HEK293 (cell line): ENCODE measurements around the gene C2orf80.
"Not testable (repeated sequence)": the region's sequence is repeated elsewhere in the genome, so short reads cannot be mapped to it uniquely, and the experiment has no call there.

Source experiments
- CTCF ChIA-PET: fragments of 350-600 bp; formaldehyde crosslinking; extraction: SDS; loops from one replicate; lab custom pipeline; 2021; ENCODE audit warnings: antibody characterized with exemption; lab: Yijun Ruan, JAX
- POLR2A ChIA-PET: fragments of 300-600 bp; formaldehyde crosslinking; extraction: SDS; loops from one replicate; lab custom pipeline; 2020; ENCODE audit warnings: antibody characterized with exemption, inconsistent platforms; lab: Yijun Ruan, JAX
- H3K27ac ChIP-seq: fragments of 200-500 bp; sonication (Bioruptor generic); 2 replicates; pipeline ENCODE4 v1.5.1; 2014; ENCODE audit warnings: low read depth, low read length, control low read depth, inconsistent platforms; ENCODE audit errors: extremely low read depth
- H3K36me3 ChIP-seq, 2 experiments: fragments of 200-500 bp in 1 of 2; sonication (Bioruptor generic) in 1 of 2; 1 replicate in 1 of 2; 2 replicates in 1 of 2; pipeline ENCODE4 v1.5.1; 2014 to 2017; ENCODE audit warnings: inconsistent platforms in 2 of 2, low read length in 2 of 2; ENCODE audit not compliant: control insufficient read depth in 2 of 2, insufficient read depth in 1 of 2
- H3K4me1 ChIP-seq: fragments of 200-500 bp; sonication (Bioruptor generic); 2 replicates; pipeline ENCODE4 v1.5.1; 2014; ENCODE audit warnings: mild to moderate bottlenecking, low read length, inconsistent platforms; ENCODE audit not compliant: control insufficient read depth, insufficient read depth
- H3K4me3 ChIP-seq: 2 replicates; pipeline ENCODE4 v1.5.1; 2011; ENCODE audit warnings: low read depth, mild to moderate bottlenecking, control low read depth, low read length, moderate library complexity
- H3K9me3 ChIP-seq: fragments of 200-500 bp; sonication (Bioruptor generic); 2 replicates; pipeline ENCODE4 v1.5.1; 2014; ENCODE audit warnings: low read depth, low read length, inconsistent platforms; ENCODE audit not compliant: control insufficient read depth, insufficient read depth
- GLIS2 ChIP-seq: fragments of 450-650 bp; formaldehyde crosslinking; IDR thresholded peaks from 2 replicates; pipeline ENCODE4 v1.5.1; 2016; ENCODE audit warnings: missing biosample characterization, missing genetic modification characterization
- RBAK ChIP-seq: fragments of 450-650 bp; formaldehyde crosslinking; IDR thresholded peaks from 2 replicates; pipeline ENCODE4 v1.5.1; 2016; ENCODE audit warnings: missing biosample characterization, missing genetic modification characterization
- SCRT2 ChIP-seq: fragments of 450-650 bp; formaldehyde crosslinking; IDR thresholded peaks from 2 replicates; pipeline ENCODE4 v1.5.1; 2016; ENCODE audit warnings: missing biosample characterization, missing genetic modification characterization
- SETDB1 ChIP-seq: IDR thresholded peaks from one replicate; pipeline ENCODE4 v1.6.1; 2017; ENCODE audit warnings: mild to moderate bottlenecking, low read length, moderate library complexity, mixed read lengths; ENCODE audit not compliant: insufficient read length
- ZIC2 ChIP-seq: fragments of 450-650 bp; formaldehyde crosslinking; IDR thresholded peaks from 2 replicates; pipeline ENCODE4 v1.5.1; 2016; ENCODE audit warnings: missing biosample characterization, missing genetic modification characterization
- ZNF174 ChIP-seq: fragments of 450-650 bp; formaldehyde crosslinking; IDR thresholded peaks from 2 replicates; pipeline ENCODE4 v1.5.0; 2017; ENCODE audit warnings: missing biosample characterization, mild to moderate bottlenecking, missing genetic modification characterization
- ZNF223 ChIP-seq: fragments of 450-650 bp; formaldehyde crosslinking; IDR thresholded peaks from 2 replicates; pipeline ENCODE4 v1.5.1; 2016; ENCODE audit warnings: missing biosample characterization, missing genetic modification characterization
- ZNF23 ChIP-seq: fragments of 450-650 bp; formaldehyde crosslinking; IDR thresholded peaks from 2 replicates; pipeline ENCODE4 v1.5.1; 2016; ENCODE audit warnings: missing biosample characterization, missing genetic modification characterization, borderline replicate concordance
- ZNF366 ChIP-seq: fragments of 450-650 bp; formaldehyde crosslinking; conservative IDR thresholded peaks from 2 replicates; pipeline ENCODE4 v1.5.1; 2016; ENCODE audit warnings: missing biosample characterization, missing genetic modification characterization
- ZNF529 ChIP-seq: fragments of 450-650 bp; formaldehyde crosslinking; IDR thresholded peaks from 2 replicates; pipeline ENCODE4 v1.5.1; 2017; ENCODE audit warnings: missing genetic modification characterization, missing biosample characterization; ENCODE audit not compliant: insufficient replicate concordance
- ZNF571 ChIP-seq: fragments of 450-650 bp; formaldehyde crosslinking; IDR thresholded peaks from 2 replicates; pipeline ENCODE4 v1.5.0; 2017; ENCODE audit warnings: missing biosample characterization, missing genetic modification characterization
- ZNF596 ChIP-seq: fragments of 450-650 bp; IDR thresholded peaks from 2 replicates; pipeline ENCODE4 v1.5.0; 2018; ENCODE audit warnings: missing biosample characterization, mild to moderate bottlenecking, missing genetic modification characterization, moderate library complexity
- ZNF626 ChIP-seq: fragments of 450-650 bp; sonication (Bioruptor Pico); formaldehyde crosslinking; IDR thresholded peaks from 2 replicates; pipeline ENCODE4 v1.5.1; 2018; ENCODE audit warnings: missing biosample characterization, missing genetic modification characterization, inconsistent platforms
- ZNF629 ChIP-seq: fragments of 450-650 bp; formaldehyde crosslinking; IDR thresholded peaks from 2 replicates; pipeline ENCODE4 v1.5.1; 2017; ENCODE audit warnings: missing biosample characterization, missing genetic modification characterization
- TF ChIP-seq, protein P1 (sequence below): fragments of 450-650 bp; formaldehyde crosslinking; IDR thresholded peaks from 2 replicates; pipeline ENCODE4 v1.5.1; 2016; ENCODE audit warnings: missing biosample characterization, missing genetic modification characterization
- TF ChIP-seq, protein P2 (sequence below): fragments of 450-650 bp; formaldehyde crosslinking; IDR thresholded peaks from 2 replicates; pipeline ENCODE4 v1.5.1; 2016; ENCODE audit warnings: missing biosample characterization, missing genetic modification characterization
- TF ChIP-seq, protein P3 (sequence below): fragments of 450-650 bp; IDR thresholded peaks from 2 replicates; pipeline ENCODE4 v1.5.1; 2018; ENCODE audit warnings: missing biosample characterization, mild to moderate bottlenecking, missing genetic modification characterization
- TF ChIP-seq, protein P4 (sequence below): fragments of 450-650 bp; formaldehyde crosslinking; IDR thresholded peaks from 2 replicates; pipeline ENCODE4 v1.5.1; 2016; ENCODE audit warnings: missing biosample characterization, missing genetic modification characterization, low read depth
- TF ChIP-seq, protein P5 (sequence below): fragments of 450-650 bp; formaldehyde crosslinking; optimal IDR thresholded peaks from 2 replicates; pipeline ENCODE3; 2016; ENCODE audit warnings: missing biosample characterization, mild to moderate bottlenecking, missing genetic modification characterization
- TF ChIP-seq, protein P6 (sequence below): fragments of 450-650 bp; formaldehyde crosslinking; IDR thresholded peaks from 2 replicates; pipeline ENCODE4 v1.5.1; 2016; ENCODE audit warnings: missing biosample characterization, missing genetic modification characterization

The C2orf80 gene

DNA sequence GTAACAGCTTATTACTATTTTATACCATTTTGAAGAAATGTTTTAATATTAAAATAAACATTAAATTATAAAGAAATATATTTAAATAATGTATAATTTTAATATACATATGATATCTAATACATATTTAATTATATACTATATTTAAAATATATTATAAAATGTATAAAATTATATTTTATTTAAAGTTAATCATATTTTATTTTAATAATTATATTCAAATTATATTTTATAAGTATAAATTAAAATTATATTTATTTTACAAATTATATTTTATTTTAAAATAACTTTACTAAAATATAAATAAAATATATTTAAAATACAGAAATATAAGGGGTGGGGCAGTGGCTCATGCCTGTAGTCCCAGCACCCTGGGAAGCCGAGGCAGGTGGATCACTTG is 67.6 kb downstream of the C2orf80 start (continued):
- TF ChIP-seq, protein P1, sequence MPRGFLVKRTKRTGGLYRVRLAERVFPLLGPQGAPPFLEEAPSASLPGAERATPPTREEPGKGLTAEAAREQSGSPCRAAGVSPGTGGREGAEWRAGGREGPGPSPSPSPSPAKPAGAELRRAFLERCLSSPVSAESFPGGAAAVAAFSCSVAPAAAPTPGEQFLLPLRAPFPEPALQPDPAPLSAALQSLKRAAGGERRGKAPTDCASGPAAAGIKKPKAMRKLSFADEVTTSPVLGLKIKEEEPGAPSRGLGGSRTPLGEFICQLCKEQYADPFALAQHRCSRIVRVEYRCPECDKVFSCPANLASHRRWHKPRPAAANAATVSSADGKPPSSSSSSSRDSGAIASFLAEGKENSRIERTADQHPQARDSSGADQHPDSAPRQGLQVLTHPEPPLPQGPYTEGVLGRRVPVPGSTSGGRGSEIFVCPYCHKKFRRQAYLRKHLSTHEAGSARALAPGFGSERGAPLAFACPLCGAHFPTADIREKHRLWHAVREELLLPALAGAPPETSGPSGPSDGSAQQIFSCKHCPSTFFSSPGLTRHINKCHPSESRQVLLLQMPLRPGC (tag by site-specific recombination), result no peak
- TF ChIP-seq, protein P2, sequence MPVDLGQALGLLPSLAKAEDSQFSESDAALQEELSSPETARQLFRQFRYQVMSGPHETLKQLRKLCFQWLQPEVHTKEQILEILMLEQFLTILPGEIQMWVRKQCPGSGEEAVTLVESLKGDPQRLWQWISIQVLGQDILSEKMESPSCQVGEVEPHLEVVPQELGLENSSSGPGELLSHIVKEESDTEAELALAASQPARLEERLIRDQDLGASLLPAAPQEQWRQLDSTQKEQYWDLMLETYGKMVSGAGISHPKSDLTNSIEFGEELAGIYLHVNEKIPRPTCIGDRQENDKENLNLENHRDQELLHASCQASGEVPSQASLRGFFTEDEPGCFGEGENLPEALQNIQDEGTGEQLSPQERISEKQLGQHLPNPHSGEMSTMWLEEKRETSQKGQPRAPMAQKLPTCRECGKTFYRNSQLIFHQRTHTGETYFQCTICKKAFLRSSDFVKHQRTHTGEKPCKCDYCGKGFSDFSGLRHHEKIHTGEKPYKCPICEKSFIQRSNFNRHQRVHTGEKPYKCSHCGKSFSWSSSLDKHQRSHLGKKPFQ (tag by site-specific recombination), result no peak
- no peak for TF ChIP-seq ZNF529
- no peak for TF ChIP-seq ZNF223 (tag by site-specific recombination)

DNA sequence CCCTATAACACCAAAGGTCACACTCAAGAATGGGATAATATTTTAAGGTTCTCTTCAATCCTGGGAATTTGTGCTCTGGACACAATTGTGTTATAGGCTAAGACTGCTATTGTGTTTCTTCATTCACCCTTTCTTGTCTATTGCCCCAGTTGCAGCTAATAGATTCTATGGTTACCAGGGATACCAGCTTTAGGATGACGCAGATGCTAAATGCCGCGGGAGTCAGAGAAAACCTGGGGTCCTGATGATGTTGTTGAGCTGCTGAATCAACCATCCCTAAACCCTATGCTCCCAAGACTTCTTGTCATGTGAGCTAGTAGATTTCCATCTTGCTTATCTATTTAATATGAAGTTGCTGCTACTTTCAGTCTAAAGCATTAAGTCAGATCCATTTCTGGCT is 70.9 kb downstream of the C2orf80 start:
- no peaks in the 10 kb centered on the region for H3K4me1 ChIP-seq
- H3K36me3 ChIP-seq, result no peaks in the 10 kb centered on the region
- TF ChIP-seq, protein P3, sequence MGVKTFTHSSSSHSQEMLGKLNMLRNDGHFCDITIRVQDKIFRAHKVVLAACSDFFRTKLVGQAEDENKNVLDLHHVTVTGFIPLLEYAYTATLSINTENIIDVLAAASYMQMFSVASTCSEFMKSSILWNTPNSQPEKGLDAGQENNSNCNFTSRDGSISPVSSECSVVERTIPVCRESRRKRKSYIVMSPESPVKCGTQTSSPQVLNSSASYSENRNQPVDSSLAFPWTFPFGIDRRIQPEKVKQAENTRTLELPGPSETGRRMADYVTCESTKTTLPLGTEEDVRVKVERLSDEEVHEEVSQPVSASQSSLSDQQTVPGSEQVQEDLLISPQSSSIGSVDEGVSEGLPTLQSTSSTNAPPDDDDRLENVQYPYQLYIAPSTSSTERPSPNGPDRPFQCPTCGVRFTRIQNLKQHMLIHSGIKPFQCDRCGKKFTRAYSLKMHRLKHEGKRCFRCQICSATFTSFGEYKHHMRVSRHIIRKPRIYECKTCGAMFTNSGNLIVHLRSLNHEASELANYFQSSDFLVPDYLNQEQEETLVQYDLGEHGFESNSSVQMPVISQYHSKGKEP (tag by site-specific recombination), result no peak
- TF ChIP-seq ZNF571, result no peak
- TF ChIP-seq ZNF366 (tag by site-specific recombination), result no peak
- TF ChIP-seq ZNF23 (tag by site-specific recombination), result no peak
- no peak for TF ChIP-seq SCRT2 (tag by site-specific recombination)
- no peak for TF ChIP-seq GLIS2 (tag by site-specific recombination)
- TF ChIP-seq ZNF626 (tag by site-specific recombination), result no peak
- no peak for TF ChIP-seq ZNF596 (tag by site-specific recombination)
- no peak for TF ChIP-seq ZNF174 (tag by site-specific recombination)
- no peak for TF ChIP-seq SETDB1
- no peak for TF ChIP-seq RBAK (tag by site-specific recombination)
- no peak for TF ChIP-seq ZNF629 (tag by site-specific recombination)
- no peak for TF ChIP-seq ZIC2 (tag by site-specific recombination)
- TF ChIP-seq, protein P4, sequence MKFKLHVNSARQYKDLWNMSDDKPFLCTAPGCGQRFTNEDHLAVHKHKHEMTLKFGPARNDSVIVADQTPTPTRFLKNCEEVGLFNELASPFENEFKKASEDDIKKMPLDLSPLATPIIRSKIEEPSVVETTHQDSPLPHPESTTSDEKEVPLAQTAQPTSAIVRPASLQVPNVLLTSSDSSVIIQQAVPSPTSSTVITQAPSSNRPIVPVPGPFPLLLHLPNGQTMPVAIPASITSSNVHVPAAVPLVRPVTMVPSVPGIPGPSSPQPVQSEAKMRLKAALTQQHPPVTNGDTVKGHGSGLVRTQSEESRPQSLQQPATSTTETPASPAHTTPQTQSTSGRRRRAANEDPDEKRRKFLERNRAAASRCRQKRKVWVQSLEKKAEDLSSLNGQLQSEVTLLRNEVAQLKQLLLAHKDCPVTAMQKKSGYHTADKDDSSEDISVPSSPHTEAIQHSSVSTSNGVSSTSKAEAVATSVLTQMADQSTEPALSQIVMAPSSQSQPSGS (tag by site-specific recombination), result no peak
- TF ChIP-seq, protein P5, sequence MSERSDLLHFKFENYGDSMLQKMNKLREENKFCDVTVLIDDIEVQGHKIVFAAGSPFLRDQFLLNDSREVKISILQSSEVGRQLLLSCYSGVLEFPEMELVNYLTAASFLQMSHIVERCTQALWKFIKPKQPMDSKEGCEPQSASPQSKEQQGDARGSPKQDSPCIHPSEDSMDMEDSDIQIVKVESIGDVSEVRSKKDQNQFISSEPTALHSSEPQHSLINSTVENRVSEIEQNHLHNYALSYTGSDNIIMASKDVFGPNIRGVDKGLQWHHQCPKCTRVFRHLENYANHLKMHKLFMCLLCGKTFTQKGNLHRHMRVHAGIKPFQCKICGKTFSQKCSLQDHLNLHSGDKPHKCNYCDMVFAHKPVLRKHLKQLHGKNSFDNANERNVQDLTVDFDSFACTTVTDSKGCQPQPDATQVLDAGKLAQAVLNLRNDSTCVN (tag by site-specific recombination), result no peak
- TF ChIP-seq, protein P6, sequence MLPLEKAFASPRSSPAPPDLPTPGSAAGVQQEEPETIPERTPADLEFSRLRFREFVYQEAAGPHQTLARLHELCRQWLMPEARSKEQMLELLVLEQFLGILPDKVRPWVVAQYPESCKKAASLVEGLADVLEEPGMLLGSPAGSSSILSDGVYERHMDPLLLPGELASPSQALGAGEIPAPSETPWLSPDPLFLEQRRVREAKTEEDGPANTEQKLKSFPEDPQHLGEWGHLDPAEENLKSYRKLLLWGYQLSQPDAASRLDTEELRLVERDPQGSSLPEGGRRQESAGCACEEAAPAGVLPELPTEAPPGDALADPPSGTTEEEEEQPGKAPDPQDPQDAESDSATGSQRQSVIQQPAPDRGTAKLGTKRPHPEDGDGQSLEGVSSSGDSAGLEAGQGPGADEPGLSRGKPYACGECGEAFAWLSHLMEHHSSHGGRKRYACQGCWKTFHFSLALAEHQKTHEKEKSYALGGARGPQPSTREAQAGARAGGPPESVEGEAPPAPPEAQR (tag by site-specific recombination), result no peak
- H3K4me3 ChIP-seq, result no peak overlapping the region
- ChIA-PET POLR2A (no interaction called here), CTCF (no interaction called here)
- H3K9me3 ChIP-seq, result no peaks in the 10 kb centered on the region
- no peak overlapping the region for H3K27ac ChIP-seq

DNA sequence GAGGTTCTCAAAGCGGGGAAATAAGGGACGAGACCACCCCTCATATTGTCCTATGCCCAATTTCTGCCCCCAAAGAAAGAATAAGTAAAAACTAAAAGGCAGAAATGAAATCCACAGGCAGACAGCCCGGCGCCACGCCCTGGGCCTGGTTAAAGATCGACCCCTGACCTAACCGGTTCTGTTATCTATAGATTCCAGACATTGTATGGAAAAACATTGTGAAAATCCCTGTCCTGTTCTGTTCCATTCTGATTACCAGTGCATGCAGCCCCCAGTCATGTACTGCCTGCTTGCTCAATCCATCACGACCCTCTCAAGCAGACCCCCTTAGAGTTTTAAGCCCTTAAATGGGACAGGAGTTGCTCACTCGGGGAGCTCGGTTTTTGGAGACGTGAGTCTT is 72.4 kb downstream of the C2orf80 start:
- H3K4me3 ChIP-seq, POLR2A ChIA-PET, H3K9me3 ChIP-seq, H3K36me3 ChIP-seq, H3K27ac ChIP-seq, H3K4me1 ChIP-seq: not testable (repeated sequence)
- CTCF ChIA-PET, result interaction anchor here (1.9 kb wide), 1 partner anchor 16 kb away, joined by 6 read pairs; no protein-coding TSS in a partner anchor
